ENCODE data around the gene PKP2.

PKP2 gene

DNA sequence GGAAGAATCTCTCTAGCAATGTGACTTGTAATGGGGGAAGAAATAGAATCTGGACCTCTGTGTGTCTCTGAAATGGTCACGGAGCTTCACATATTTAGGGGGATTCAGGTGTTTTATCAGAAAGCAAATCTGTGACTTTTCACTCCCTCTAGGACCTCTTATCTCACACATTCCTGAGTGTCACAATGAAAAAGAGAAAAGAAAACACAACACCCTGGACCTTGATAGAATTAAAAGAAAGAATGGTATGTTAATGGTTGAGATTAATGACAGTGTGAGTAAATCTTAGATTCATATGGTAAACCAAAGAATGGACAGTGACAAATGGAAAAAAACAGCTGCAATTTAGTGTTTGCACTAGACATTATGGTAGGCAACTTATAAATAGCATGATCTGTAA is 68.5 kb downstream of the PKP2 start:
- Histone ChIP-seq H3K27ac (ENCODE audit: low read depth, low read length) (no peak overlapping the region), H3K79me1 (ENCODE audit: low read length) (peaks cover 8% of the 10 kb centered on the region), H3K36me3 (ENCODE audit: control insufficient read depth in 1 of 2, insufficient read depth in 2 of 2, low read length in 2 of 2) (peaks cover 12 to 15% of the 10 kb centered on the region in 2 experiments), H3K79me2 (ENCODE audit: control insufficient read depth, insufficient read depth, low read length, poor library complexity) (no peaks in the 10 kb centered on the region), H3K14ac (ENCODE audit: low read length) (no peak overlapping the region), H2BK5ac (ENCODE audit: low read depth, low read length, poor library complexity) (no peak overlapping the region), H4K8ac (ENCODE audit: low read depth, low read length) (no peak overlapping the region), H3K4me1 (ENCODE audit: control insufficient read depth in 1 of 2, insufficient read depth in 2 of 2, low read length in 2 of 2) (peaks cover 0 to 5% of the 10 kb centered on the region in 2 experiments), H4K91ac (ENCODE audit: low read depth, low read length) (no peak overlapping the region), H4K12ac (ENCODE audit: low read depth, low read length) (no peak overlapping the region), H3K9me3 (ENCODE audit: insufficient read depth, low read depth, low read length) (no peaks in the 10 kb centered on the region), H3K4me2 (ENCODE audit: low read length) (no peak overlapping the region), H3K23ac (ENCODE audit: low read length) (no peak overlapping the region), H2BK120ac (ENCODE audit: insufficient read depth, low read length, poor library complexity) (no peak overlapping the region), H3K27me3 (ENCODE audit: insufficient read depth, low read length) (no peaks in the 10 kb centered on the region), H2BK12ac (ENCODE audit: low read length) (no peak overlapping the region), H2AFZ (ENCODE audit: insufficient read depth, low read length, poor library complexity) (no peak overlapping the region), H3K4me3 (ENCODE audit: low read depth, low read length) (no peak overlapping the region), H2AK5ac (ENCODE audit: low read length) (no peak overlapping the region), H3K18ac (ENCODE audit: low read length) (no peak overlapping the region), H3K4ac (ENCODE audit: low read depth, low read length) (no peak overlapping the region), H3K9ac (ENCODE audit: low read length) (no peak overlapping the region)
- no peak for DNase-seq
- WGBS (ENCODE audit: extremely low coverage, insufficient coverage, insufficient read length): no CpG with 5 or more reads among the region's 1 CpG

DNA sequence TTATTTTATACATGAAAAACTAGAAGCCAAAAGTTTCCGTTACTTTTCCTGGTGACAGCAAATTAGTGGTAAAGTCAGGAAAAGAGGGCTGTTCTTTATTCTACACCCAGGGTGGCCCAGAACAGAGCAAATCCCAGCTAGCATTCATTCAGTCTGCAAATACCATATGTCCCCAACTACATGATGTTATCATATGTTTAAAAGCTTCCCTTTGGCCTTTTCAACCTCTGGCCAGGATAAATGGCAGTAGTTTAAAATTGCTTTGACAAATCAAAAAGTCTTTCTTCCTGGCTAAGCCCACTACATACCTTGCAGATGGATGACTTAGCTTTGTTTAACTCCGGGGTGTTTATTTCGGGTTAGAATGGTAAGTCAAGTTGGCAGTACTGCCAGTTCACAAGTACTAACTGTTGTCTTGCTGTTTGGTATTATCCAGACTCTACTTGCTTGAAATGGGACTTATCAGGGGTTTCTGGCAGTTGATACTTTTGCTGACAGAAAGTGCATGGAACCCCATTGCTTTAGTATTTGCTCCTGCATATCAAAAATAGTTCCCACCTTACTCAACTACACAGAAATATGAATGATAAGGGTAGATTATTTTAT is 69.7 kb downstream of the PKP2 start:
- H4K12ac ChIP-seq (ENCODE audit: low read depth, low read length): no peak overlapping the region
- H3K27me3 ChIP-seq (ENCODE audit: insufficient read depth, low read length): no peaks in the 10 kb centered on the region
- H3K4ac ChIP-seq (ENCODE audit: low read depth, low read length): no peak overlapping the region
- H3K14ac ChIP-seq (ENCODE audit: low read length): no peak overlapping the region
- H3K23ac ChIP-seq (ENCODE audit: low read length): no peak overlapping the region
- H3K4me1 ChIP-seq (ENCODE audit: control insufficient read depth in 1 of 2, insufficient read depth in 2 of 2, low read length in 2 of 2): peaks cover 0 to 10% of the 10 kb centered on the region in 2 experiments
- WGBS (ENCODE audit: extremely low coverage, insufficient coverage, insufficient read length): no CpG with 5 or more reads among the region's 3 CpGs
- H3K4me2 ChIP-seq (ENCODE audit: low read length): no peak overlapping the region
- H2BK12ac ChIP-seq (ENCODE audit: low read length): no peak overlapping the region
- H3K4me3 ChIP-seq (ENCODE audit: low read depth, low read length): no peak overlapping the region
- no peak overlapping the region for H2AK5ac ChIP-seq (ENCODE audit: low read length)
- peaks cover 8% of the 10 kb centered on the region for H3K79me1 ChIP-seq (ENCODE audit: low read length)
- H3K27ac ChIP-seq (ENCODE audit: low read depth, low read length): peak overlapping the region; percentile 21
- no peaks in the 10 kb centered on the region for H3K79me2 ChIP-seq (ENCODE audit: control insufficient read depth, insufficient read depth, low read length, poor library complexity)
- H2BK120ac ChIP-seq (ENCODE audit: insufficient read depth, low read length, poor library complexity): no peak overlapping the region
- H3K36me3 ChIP-seq (ENCODE audit: control insufficient read depth in 1 of 2, insufficient read depth in 2 of 2, low read length in 2 of 2): peaks cover 13 to 17% of the 10 kb centered on the region in 2 experiments
- no peak overlapping the region for H2BK5ac ChIP-seq (ENCODE audit: low read depth, low read length, poor library complexity)
- no peaks in the 10 kb centered on the region for H3K9me3 ChIP-seq (ENCODE audit: insufficient read depth, low read depth, low read length)
- H4K8ac ChIP-seq (ENCODE audit: low read depth, low read length): no peak overlapping the region
- no peak overlapping the region for H4K91ac ChIP-seq (ENCODE audit: low read depth, low read length)
- H2AFZ ChIP-seq (ENCODE audit: insufficient read depth, low read length, poor library complexity): no peak overlapping the region
- H3K9ac ChIP-seq (ENCODE audit: low read length): no peak overlapping the region
- no peak for DNase-seq
- H3K18ac ChIP-seq (ENCODE audit: low read length): no peak overlapping the region

DNA sequence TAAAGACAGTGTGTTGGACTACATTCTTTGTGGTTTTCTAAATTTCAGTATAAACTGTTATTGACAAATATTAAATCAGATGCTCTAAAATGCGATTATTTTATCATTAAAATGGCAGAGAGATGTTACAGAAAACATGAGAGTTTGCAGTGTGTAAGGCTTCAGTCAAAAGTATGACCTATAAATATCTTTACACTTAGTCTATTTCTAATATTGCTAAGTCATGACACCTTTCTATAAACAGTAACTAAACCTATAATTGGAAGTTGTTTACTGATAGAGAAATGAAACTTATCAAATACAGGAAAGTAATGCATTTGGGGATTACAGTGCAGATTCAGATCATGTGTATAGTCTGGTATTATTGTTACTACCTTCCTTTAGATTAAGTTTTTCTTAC is 72.0 kb downstream of the PKP2 start:
- no peak overlapping the region for H3K23ac ChIP-seq (ENCODE audit: low read length)
- H3K4me2 ChIP-seq (ENCODE audit: low read length): no peak overlapping the region
- no peak overlapping the region for H3K27ac ChIP-seq (ENCODE audit: low read depth, low read length)
- H2AK5ac ChIP-seq (ENCODE audit: low read length): no peak overlapping the region
- H3K4me3 ChIP-seq (ENCODE audit: low read depth, low read length): no peak overlapping the region
- no peaks in the 10 kb centered on the region for H3K79me2 ChIP-seq (ENCODE audit: control insufficient read depth, insufficient read depth, low read length, poor library complexity)
- no peak overlapping the region for H4K8ac ChIP-seq (ENCODE audit: low read depth, low read length)
- H2BK5ac ChIP-seq (ENCODE audit: low read depth, low read length, poor library complexity): no peak overlapping the region
- H3K9me3 ChIP-seq (ENCODE audit: insufficient read depth, low read depth, low read length): no peaks in the 10 kb centered on the region
- no peak for DNase-seq
- no peaks in the 10 kb centered on the region for H3K27me3 ChIP-seq (ENCODE audit: insufficient read depth, low read length)
- no peak overlapping the region for H4K12ac ChIP-seq (ENCODE audit: low read depth, low read length)
- no peak overlapping the region for H2BK120ac ChIP-seq (ENCODE audit: insufficient read depth, low read length, poor library complexity)
- no peak overlapping the region for H2AFZ ChIP-seq (ENCODE audit: insufficient read depth, low read length, poor library complexity)
- no peak overlapping the region for H3K9ac ChIP-seq (ENCODE audit: low read length)
- no peak overlapping the region for H3K14ac ChIP-seq (ENCODE audit: low read length)
- H3K79me1 ChIP-seq (ENCODE audit: low read length): peaks cover 8% of the 10 kb centered on the region
- peaks cover 15 to 21% of the 10 kb centered on the region in 2 experiments for H3K36me3 ChIP-seq (ENCODE audit: control insufficient read depth in 1 of 2, insufficient read depth in 2 of 2, low read length in 2 of 2)
- H3K18ac ChIP-seq (ENCODE audit: low read length): no peak overlapping the region
- no CpG with 5 or more reads among the region's 1 CpG for WGBS (ENCODE audit: extremely low coverage, insufficient coverage, insufficient read length)
- H3K4me1 ChIP-seq (ENCODE audit: control insufficient read depth in 1 of 2, insufficient read depth in 2 of 2, low read length in 2 of 2): peaks cover 0 to 14% of the 10 kb centered on the region in 2 experiments
- H2BK12ac ChIP-seq (ENCODE audit: low read length): no peak overlapping the region
- H4K91ac ChIP-seq (ENCODE audit: low read depth, low read length): no peak overlapping the region
- no peak overlapping the region for H3K4ac ChIP-seq (ENCODE audit: low read depth, low read length)

DNA sequence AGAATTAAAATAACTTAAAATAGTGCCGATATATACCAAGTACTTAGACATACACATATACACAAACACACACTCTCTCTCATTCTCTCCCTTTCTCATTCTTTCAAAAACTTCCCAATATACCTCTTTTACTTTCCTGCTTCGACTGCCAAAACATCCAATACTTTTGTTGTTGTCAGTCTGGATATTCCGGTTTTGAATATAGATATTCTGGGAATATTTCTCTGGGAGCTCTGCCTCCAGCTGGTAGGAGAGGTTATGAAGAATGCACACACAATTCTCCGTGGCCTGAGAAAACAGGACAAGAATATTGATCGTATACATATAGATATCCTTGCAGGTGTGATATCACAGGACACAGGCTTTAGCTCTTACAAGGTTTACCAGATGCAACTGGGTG is 74.2 kb downstream of the PKP2 start:
- Histone ChIP-seq H4K12ac (ENCODE audit: low read depth, low read length) (no peak overlapping the region), H3K4ac (ENCODE audit: low read depth, low read length) (no peak overlapping the region), H2BK12ac (ENCODE audit: low read length) (no peak overlapping the region), H4K8ac (ENCODE audit: low read depth, low read length) (no peak overlapping the region), H3K79me2 (ENCODE audit: control insufficient read depth, insufficient read depth, low read length, poor library complexity) (no peaks in the 10 kb centered on the region), H3K18ac (ENCODE audit: low read length) (no peak overlapping the region), H2BK5ac (ENCODE audit: low read depth, low read length, poor library complexity) (no peak overlapping the region), H2AFZ (ENCODE audit: insufficient read depth, low read length, poor library complexity) (no peak overlapping the region), H3K23ac (ENCODE audit: low read length) (no peak overlapping the region), H3K27me3 (ENCODE audit: insufficient read depth, low read length) (no peaks in the 10 kb centered on the region), H3K4me3 (ENCODE audit: low read depth, low read length) (no peak overlapping the region), H3K9me3 (ENCODE audit: insufficient read depth, low read depth, low read length) (no peaks in the 10 kb centered on the region), H3K14ac (ENCODE audit: low read length) (no peak overlapping the region), H4K91ac (ENCODE audit: low read depth, low read length) (no peak overlapping the region), H3K79me1 (ENCODE audit: low read length) (peaks cover 3% of the 10 kb centered on the region), H3K9ac (ENCODE audit: low read length) (no peak overlapping the region), H3K4me2 (ENCODE audit: low read length) (peak overlapping the region; percentile 36), H2BK120ac (ENCODE audit: insufficient read depth, low read length, poor library complexity) (no peak overlapping the region), H3K36me3 (ENCODE audit: control insufficient read depth in 1 of 2, insufficient read depth in 2 of 2, low read length in 2 of 2) (peaks cover 19 to 24% of the 10 kb centered on the region in 2 experiments), H2AK5ac (ENCODE audit: low read length) (no peak overlapping the region), H3K27ac (ENCODE audit: low read depth, low read length) (peak overlapping the region; percentile 70), H3K4me1 (ENCODE audit: control insufficient read depth in 1 of 2, insufficient read depth in 2 of 2, low read length in 2 of 2) (peaks cover 0 to 12% of the 10 kb centered on the region in 2 experiments)
- DNase-seq: peak; percentile 34 to 83
- WGBS (ENCODE audit: extremely low coverage, insufficient coverage, insufficient read length): 100% methylated on average over 1 of the region's 5 CpGs
